ENCODE results near the gene MACROD2. TPM values are rescaled to one million over a fixed set of nuclear protein-coding genes. Genes with fewer than 3 reads are reported as not detected.

The MACROD2 gene
- total and polyA plus RNA-seq, 4 donors: 13.0 to 67.1 (median 20.7) TPM

DNA sequence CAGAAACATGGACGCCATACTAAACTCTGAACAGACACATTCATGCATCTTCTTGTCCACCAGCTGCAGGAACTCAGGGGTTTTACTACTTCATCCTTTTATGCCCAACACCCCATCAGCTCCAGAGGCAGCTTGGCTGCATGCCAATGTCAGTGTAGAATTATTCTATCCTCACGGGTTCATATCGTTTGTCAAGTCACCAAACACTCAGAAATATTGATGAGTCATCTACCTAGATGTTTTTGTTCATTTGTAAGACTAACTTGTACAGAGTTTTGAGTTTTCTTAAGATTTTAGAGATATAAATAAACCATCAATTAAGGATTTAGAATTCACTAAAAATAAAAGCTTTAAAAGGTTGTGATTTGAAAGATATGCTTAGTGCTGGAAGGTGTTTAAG, 932.8 kb downstream of the MACROD2 start:
- no peak for ATAC-seq (ENCODE audit: insufficient read depth, low FRiP score)

DNA sequence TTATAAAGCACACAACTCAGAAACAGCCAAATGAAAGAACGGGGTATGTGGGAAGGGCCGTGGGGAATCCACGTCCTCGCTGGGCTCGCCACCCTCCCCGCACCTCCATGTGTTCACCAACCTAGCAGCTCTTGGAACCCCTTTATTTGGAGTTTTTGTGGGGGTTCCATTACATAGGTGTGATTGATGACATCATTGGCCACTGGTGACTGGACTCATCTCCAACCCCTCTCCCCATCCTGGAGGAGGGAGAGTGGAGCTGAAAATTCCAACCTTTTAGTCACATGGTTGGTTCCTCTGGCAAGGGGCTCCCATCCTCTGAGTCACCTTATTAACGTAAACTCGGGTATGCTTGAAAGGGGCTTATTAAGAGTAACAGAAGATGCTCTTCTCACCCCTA, 934.1 kb downstream of the MACROD2 start:
- Histone ChIP-seq H3K9me3 (ENCODE audit: control insufficient read depth in 4 of 4, insufficient read depth in 3 of 4, low read length in 3 of 4) (peaks cover 0 to 3% (median 0%) of the 10 kb centered on the region in 4 donors), H3K27ac (ENCODE audit: low read depth in 1 of 2, low read length in 1 of 2) (no peak overlapping the region), H3K27me3 (ENCODE audit: control insufficient read depth in 3 of 3, insufficient read depth in 3 of 3, low read length in 2 of 3) (no peaks in the 10 kb centered on the region), H3K4me1 (ENCODE audit: control insufficient read depth in 5 of 5, insufficient read depth in 5 of 5, low read length in 5 of 5) (no peaks in the 10 kb centered on the region), H3K36me3 (ENCODE audit: control insufficient read depth in 4 of 4, insufficient read depth in 4 of 4, low read length in 4 of 4) (no peaks in the 10 kb centered on the region), H3K4me3 (no peak overlapping the region), H3K9ac (ENCODE audit: insufficient read depth in 1 of 2, low read length in 2 of 2) (no peak overlapping the region)
- DNase-seq (no peak), ATAC-seq (ENCODE audit: insufficient read depth, low FRiP score) (no peak)
- WGBS, 2 donors: 95 to 96% methylated on average over 8 of the region's 8 CpGs
- TF ChIP-seq, protein P1, sequence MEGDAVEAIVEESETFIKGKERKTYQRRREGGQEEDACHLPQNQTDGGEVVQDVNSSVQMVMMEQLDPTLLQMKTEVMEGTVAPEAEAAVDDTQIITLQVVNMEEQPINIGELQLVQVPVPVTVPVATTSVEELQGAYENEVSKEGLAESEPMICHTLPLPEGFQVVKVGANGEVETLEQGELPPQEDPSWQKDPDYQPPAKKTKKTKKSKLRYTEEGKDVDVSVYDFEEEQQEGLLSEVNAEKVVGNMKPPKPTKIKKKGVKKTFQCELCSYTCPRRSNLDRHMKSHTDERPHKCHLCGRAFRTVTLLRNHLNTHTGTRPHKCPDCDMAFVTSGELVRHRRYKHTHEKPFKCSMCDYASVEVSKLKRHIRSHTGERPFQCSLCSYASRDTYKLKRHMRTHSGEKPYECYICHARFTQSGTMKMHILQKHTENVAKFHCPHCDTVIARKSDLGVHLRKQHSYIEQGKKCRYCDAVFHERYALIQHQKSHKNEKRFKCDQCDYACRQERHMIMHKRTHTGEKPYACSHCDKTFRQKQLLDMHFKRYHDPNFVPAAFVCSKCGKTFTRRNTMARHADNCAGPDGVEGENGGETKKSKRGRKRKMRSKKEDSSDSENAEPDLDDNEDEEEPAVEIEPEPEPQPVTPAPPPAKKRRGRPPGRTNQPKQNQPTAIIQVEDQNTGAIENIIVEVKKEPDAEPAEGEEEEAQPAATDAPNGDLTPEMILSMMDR (IDR thresholded peaks at IDR 0.05; ENCODE audit: control extremely low read depth, extremely low read depth): no peak

More for the DNA sequence above, 932.8 kb downstream of the MACROD2 start:
- DNase-seq: no peak
- no peak overlapping the region for H3K9ac ChIP-seq (ENCODE audit: insufficient read depth in 1 of 2, low read length in 2 of 2)
- no peak overlapping the region for H3K27ac ChIP-seq (ENCODE audit: low read depth in 1 of 2, low read length in 1 of 2)
- no peaks in the 10 kb centered on the region for H3K36me3 ChIP-seq (ENCODE audit: control insufficient read depth in 4 of 4, insufficient read depth in 4 of 4, low read length in 4 of 4)
- H3K4me3 ChIP-seq: no peak overlapping the region
- TF ChIP-seq, protein P1 (IDR thresholded peaks at IDR 0.05; ENCODE audit: control extremely low read depth, extremely low read depth): no peak
- 24 to 42% methylated on average over 3 of the region's 3 CpGs for WGBS, 2 donors
- peaks cover 0 to 3% (median 0%) of the 10 kb centered on the region in 4 donors for H3K9me3 ChIP-seq (ENCODE audit: control insufficient read depth in 4 of 4, insufficient read depth in 3 of 4, low read length in 3 of 4)
- H3K4me1 ChIP-seq (ENCODE audit: control insufficient read depth in 5 of 5, insufficient read depth in 5 of 5, low read length in 5 of 5): no peaks in the 10 kb centered on the region
- no peaks in the 10 kb centered on the region for H3K27me3 ChIP-seq (ENCODE audit: control insufficient read depth in 3 of 3, insufficient read depth in 3 of 3, low read length in 2 of 3)

GRCh38 chr20:14932040-14932439, 936.7 kb downstream of the MACROD2 start:
- no peaks in the 10 kb centered on the region for H3K4me1 ChIP-seq (ENCODE audit: control insufficient read depth in 5 of 5, insufficient read depth in 5 of 5, low read length in 5 of 5)
- ATAC-seq (ENCODE audit: insufficient read depth, low FRiP score) (no peak), DNase-seq (no peak)
- H3K27me3 ChIP-seq (ENCODE audit: control insufficient read depth in 3 of 3, insufficient read depth in 3 of 3, low read length in 2 of 3): no peaks in the 10 kb centered on the region
- H3K36me3 ChIP-seq (ENCODE audit: control insufficient read depth in 4 of 4, insufficient read depth in 4 of 4, low read length in 4 of 4): no peaks in the 10 kb centered on the region
- H3K9ac ChIP-seq (ENCODE audit: insufficient read depth in 1 of 2, low read length in 2 of 2): no peak overlapping the region
- WGBS, 2 donors: 88 to 95% methylated on average over 4 of the region's 4 CpGs
- no peak overlapping the region for H3K4me3 ChIP-seq
- peaks cover 0 to 3% (median 0%) of the 10 kb centered on the region in 4 donors for H3K9me3 ChIP-seq (ENCODE audit: control insufficient read depth in 4 of 4, insufficient read depth in 3 of 4, low read length in 3 of 4)
- H3K27ac ChIP-seq (ENCODE audit: low read depth in 1 of 2, low read length in 1 of 2): no peak overlapping the region
- TF ChIP-seq, protein P1 (IDR thresholded peaks at IDR 0.05; ENCODE audit: control extremely low read depth, extremely low read depth): no peak

GRCh38 chr20:14935285-14935684, 940.0 kb downstream of the MACROD2 start:
- TF ChIP-seq, protein P1 (IDR thresholded peaks at IDR 0.05; ENCODE audit: control extremely low read depth, extremely low read depth): no peak
- Histone ChIP-seq H3K27me3 (ENCODE audit: control insufficient read depth in 3 of 3, insufficient read depth in 3 of 3, low read length in 2 of 3) (no peaks in the 10 kb centered on the region), H3K9me3 (ENCODE audit: control insufficient read depth in 4 of 4, insufficient read depth in 3 of 4, low read length in 3 of 4) (peaks cover 0 to 6% (median under 1%) of the 10 kb centered on the region in 4 donors), H3K9ac (ENCODE audit: insufficient read depth in 1 of 2, low read length in 2 of 2) (no peak overlapping the region), H3K27ac (ENCODE audit: low read depth in 1 of 2, low read length in 1 of 2) (no peak overlapping the region), H3K36me3 (ENCODE audit: control insufficient read depth in 4 of 4, insufficient read depth in 4 of 4, low read length in 4 of 4) (no peaks in the 10 kb centered on the region), H3K4me3 (no peak overlapping the region), H3K4me1 (ENCODE audit: control insufficient read depth in 5 of 5, insufficient read depth in 5 of 5, low read length in 5 of 5) (no peaks in the 10 kb centered on the region)
- ATAC-seq (ENCODE audit: insufficient read depth, low FRiP score) (no peak), DNase-seq (no peak)
- 54 to 64% methylated on average over 1 of the region's 1 CpG for WGBS, 2 donors

All from lung (tissue), 12 donors.